Activated T-cell treated with anti-CD3 and anti-CD28 coated beads, Interleukin-2, amount 50 U/mL, for 24 hours (primary cell): ENCODE results near the gene PLIN5.

Experiments
- DNase-seq: peaks from one replicate; pipeline ENCODE4 v3.0.0-alpha.2; 2020
- H3K27ac Mint-ChIP-seq: 2 replicates; pipeline ENCODE4 v1.8.0; 2020; ENCODE audit warnings: mild to moderate bottlenecking, mixed read lengths
- H3K27me3 Mint-ChIP-seq: 2 replicates; pipeline ENCODE4 v1.8.0; 2020; ENCODE audit warnings: mixed read lengths
- H3K36me3 Mint-ChIP-seq: 2 replicates; pipeline ENCODE4 v1.8.0; 2020; ENCODE audit warnings: low read depth, mixed read lengths
- H3K4me1 Mint-ChIP-seq: 2 replicates; pipeline ENCODE4 v1.8.0; 2020; ENCODE audit warnings: low read depth, mixed read lengths
- H3K4me3 Mint-ChIP-seq: 2 replicates; pipeline ENCODE4 v1.8.0; 2020; ENCODE audit warnings: mild to moderate bottlenecking, moderate library complexity, mixed read lengths
- H3K9me3 Mint-ChIP-seq: 2 replicates; pipeline ENCODE4 v1.8.0; 2020; ENCODE audit warnings: mixed read lengths

PLIN5 gene

DNA sequence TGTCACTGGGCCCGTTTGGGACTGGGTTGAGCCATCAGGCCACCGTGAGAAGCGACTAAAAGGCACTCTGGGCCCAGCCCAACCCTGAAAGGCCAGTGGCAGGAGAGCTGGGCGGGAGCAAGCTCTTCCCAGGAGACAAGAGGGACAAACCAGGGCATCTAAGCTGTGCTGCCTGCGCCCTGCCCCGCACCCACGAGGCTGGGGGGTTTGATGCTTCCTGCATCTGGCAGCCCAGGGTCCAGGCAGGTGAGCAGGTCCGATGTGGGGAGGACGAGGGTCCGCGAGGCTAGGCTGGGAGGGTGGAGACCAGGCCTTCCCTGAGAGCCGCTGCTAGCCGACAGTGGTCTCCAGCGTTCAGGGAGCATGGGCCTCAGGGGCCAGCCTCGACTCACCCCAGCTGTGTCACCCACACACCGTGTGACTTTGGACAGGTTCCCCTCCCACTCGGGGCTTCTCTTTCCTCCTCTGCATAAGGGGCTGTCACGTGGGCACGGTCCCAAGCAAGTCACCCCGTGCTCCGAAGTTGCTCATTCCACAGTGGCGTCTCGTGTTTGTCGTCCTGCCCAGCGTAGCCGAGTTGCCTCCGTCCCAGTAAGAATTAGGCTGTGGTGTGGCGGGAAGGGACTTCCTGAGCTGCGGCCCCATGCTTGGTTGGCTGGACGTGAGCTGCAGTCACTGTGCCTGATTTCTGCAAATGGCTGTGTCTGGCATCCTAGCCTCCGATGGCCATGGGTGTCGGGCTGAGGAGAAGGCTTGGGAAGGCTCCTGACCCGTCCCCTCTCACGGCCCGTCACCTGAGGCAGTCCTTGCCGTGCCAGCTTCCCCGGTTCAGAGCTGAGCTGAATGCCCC is 32.5 kb downstream of the PLIN5 start:
- peaks cover 8% of the 10 kb centered on the region for H3K4me1 Mint-ChIP-seq

DNA sequence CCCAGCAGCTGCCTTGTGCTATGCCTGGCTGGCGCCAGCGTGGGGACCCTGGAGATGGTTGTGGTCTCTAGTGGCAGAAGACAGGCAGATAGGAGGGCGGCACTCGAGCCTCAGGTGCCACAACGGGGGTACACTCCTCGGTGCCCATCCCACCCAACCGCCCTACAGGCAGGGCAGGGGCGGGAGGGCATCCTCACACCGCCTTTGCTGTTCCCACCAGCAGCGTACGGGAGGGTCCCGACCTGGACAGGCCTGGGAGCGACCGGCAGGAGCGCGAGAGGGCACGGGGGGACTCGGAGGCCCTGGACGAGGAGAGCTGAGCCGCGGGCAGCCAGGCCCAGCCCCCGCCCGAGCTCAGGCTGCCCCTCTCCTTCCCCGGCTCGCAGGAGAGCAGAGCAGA is 33.3 kb downstream of the PLIN5 start:
- Mint-ChIP-seq H3K4me3 (no peak overlapping the region), H3K27me3 (no peaks in the 10 kb centered on the region), H3K9me3 (no peaks in the 10 kb centered on the region), H3K36me3 (peaks cover 57% of the 10 kb centered on the region), H3K27ac (no peak overlapping the region), H3K4me1 (peaks cover 6% of the 10 kb centered on the region)
- no peak for DNase-seq

More for the DNA sequence above, 32.5 kb downstream of the PLIN5 start:
- no peak for DNase-seq
- Mint-ChIP-seq H3K9me3 (no peaks in the 10 kb centered on the region), H3K27me3 (no peaks in the 10 kb centered on the region), H3K27ac (no peak overlapping the region), H3K36me3 (peaks cover 54% of the 10 kb centered on the region), H3K4me3 (no peak overlapping the region)

DNA sequence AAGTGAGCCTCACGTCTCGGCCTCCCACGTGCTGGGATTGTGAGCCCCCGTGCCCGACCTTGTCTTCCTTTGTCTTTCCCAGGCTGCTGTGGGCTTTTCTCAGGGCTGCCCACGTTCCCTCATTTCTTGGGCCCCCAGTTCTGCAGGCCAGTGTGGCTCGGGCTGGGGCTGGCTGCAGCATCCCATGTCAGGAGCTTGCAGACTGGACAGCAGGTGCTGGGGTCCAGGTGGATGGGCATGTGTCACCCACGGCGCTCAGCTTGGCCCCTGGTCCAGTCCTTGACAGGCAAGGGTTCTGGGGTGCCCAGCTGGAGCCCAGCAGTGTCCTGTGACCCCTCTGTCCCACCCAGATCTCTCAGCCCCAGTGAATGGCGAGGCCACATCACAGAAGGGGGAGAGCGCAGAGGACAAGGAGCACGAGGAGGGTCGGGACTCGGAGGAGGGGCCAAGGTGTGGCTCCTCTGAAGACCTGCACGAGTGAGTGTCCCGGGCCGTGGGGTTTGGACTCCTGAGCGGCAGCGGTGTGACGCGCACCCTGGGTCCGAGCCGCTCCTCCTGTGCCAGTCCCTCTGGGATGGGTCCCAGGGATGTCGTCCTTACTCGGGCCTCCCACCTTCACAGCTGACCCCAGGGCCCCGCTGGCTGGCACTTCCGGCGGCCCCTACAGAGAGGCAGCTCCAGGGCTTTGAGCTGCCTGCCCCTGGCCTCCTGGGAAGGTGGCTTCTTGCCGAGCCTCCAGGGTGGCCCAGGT is 34.0 kb downstream of the PLIN5 start:
- H3K36me3 Mint-ChIP-seq: peaks cover 57% of the 10 kb centered on the region
- no peak for DNase-seq
- H3K4me1 Mint-ChIP-seq: no peaks in the 10 kb centered on the region
- no peak overlapping the region for H3K27ac Mint-ChIP-seq
- no peaks in the 10 kb centered on the region for H3K27me3 Mint-ChIP-seq
- H3K4me3 Mint-ChIP-seq: no peak overlapping the region
- no peaks in the 10 kb centered on the region for H3K9me3 Mint-ChIP-seq

DNA sequence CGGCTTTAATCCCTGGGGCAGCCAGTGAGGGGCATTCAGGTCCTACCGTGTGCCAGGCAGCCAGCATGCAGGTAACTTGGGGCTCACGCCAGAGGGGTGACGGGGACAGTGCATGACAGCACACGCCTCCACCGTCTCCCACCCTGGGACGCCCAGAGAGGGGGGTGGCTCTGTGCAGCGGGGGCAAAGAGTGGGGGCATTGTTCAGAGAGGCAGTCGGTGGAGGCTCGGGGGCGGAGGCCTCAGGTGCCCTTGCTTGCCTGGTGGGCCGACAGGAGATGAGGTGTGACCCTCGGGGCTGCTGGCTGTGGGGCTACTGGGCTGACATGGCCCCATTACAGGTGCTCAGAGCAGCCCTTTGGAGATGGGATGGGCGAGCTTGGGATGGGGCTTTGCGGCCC is 35.2 kb downstream of the PLIN5 start:
- no peaks in the 10 kb centered on the region for H3K27me3 Mint-ChIP-seq
- no peaks in the 10 kb centered on the region for H3K4me1 Mint-ChIP-seq
- no peak overlapping the region for H3K27ac Mint-ChIP-seq
- peaks cover 57% of the 10 kb centered on the region for H3K36me3 Mint-ChIP-seq
- H3K4me3 Mint-ChIP-seq: no peak overlapping the region
- no peak for DNase-seq
- H3K9me3 Mint-ChIP-seq: no peaks in the 10 kb centered on the region

DNA sequence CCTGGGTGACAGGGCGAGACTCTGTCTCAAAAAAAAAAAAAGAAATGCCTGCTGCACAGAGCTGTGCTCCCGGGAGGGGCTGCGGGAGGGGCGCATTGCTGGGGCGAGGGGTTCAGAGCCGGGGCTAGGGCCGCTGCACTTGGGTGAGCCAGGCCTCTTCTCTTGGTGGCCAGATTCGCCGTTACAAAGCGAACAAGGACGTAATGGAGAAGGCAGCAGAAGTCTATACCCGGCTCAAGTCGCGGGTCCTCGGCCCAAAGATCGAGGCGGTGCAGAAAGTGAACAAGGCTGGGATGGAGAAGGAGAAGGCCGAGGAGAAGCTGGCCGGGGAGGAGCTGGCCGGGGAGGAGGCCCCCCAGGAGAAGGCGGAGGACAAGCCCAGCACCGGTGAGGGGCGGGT is 35.7 kb downstream of the PLIN5 start:
- Mint-ChIP-seq H3K4me1 (no peaks in the 10 kb centered on the region), H3K9me3 (no peaks in the 10 kb centered on the region), H3K36me3 (peaks cover 61% of the 10 kb centered on the region), H3K27me3 (no peaks in the 10 kb centered on the region), H3K27ac (no peak overlapping the region), H3K4me3 (no peak overlapping the region)
- DNase-seq: no peak

DNA sequence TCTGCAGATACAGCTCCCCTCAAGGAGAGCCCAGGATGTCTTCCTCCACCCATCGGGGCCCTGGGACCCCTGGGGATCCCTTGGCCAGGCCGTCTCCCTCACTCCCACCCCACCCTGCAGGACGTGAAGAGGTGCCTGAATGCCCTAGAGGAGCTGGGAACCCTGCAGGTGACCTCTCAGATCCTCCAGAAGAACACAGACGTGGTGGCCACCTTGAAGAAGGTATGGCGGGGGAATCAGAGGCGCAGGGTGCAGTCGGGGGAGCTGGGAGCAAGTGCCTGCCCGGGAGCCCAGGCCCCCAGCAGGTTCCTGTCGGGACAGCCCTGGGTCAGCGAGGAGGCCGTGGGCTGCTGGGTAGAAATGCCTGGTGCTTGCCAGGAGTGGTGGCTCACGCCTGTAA is 36.3 kb downstream of the PLIN5 start:
- no peak overlapping the region for H3K27ac Mint-ChIP-seq
- H3K9me3 Mint-ChIP-seq: no peaks in the 10 kb centered on the region
- H3K4me1 Mint-ChIP-seq: no peaks in the 10 kb centered on the region
- H3K27me3 Mint-ChIP-seq: no peaks in the 10 kb centered on the region
- no peak for DNase-seq
- H3K4me3 Mint-ChIP-seq: no peak overlapping the region
- H3K36me3 Mint-ChIP-seq: peaks cover 61% of the 10 kb centered on the region

DNA sequence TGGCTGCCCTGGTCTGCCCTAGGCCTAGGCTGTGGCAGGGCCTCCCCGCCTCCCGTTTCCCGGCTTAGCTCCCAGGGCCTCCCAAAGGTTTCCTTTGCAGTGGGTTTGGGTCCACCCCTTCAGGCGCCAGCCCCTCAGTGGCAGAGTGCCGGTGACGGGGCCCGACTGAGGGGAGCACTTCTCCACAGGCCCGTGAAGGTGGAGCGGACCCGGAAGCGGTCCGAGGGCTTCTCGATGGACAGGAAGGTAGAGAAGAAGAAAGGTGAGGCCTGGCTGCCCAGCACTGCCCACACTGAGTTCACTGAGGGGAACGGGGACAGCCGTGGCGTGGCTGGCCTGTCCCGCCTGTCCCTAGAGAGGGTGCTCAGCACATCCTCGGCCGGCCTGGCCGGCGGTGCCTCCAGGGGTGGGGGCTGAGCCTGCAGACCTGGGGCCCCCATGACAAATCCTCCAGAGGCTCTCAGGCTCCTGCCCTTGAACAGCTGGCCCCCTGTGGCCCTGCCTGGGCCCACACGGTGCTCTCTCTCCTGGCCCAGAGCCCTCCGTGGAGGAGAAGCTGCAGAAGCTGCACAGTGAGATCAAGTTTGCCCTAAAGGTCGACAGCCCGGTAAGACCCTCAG is 37.1 kb downstream of the PLIN5 start:
- no peak for DNase-seq
- Mint-ChIP-seq H3K4me3 (no peak overlapping the region), H3K27ac (no peak overlapping the region), H3K36me3 (peaks cover 61% of the 10 kb centered on the region), H3K4me1 (no peaks in the 10 kb centered on the region), H3K9me3 (no peaks in the 10 kb centered on the region), H3K27me3 (no peaks in the 10 kb centered on the region)

DNA sequence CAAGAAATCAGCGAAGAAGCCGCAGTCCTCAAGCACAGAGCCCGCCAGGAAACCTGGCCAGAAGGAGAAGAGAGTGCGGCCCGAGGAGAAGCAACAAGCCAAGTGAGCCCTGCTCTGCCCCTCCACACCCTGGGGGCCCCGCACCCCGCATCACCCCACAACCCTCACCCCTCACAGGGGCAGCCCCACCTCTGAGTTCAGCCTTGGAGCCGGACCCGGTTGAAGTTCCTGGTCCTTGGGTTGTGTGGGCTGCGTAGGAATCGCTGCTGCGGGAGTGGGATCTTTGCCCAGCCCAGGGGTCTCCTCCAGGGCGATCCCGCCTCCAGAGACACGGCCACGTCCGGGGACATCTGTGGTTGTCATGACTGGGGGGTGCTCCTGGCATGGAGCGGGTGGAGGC is 38.7 kb downstream of the PLIN5 start:
- H3K4me1 Mint-ChIP-seq: no peaks in the 10 kb centered on the region
- H3K4me3 Mint-ChIP-seq: no peak overlapping the region
- H3K9me3 Mint-ChIP-seq: no peaks in the 10 kb centered on the region
- DNase-seq: no peak
- H3K36me3 Mint-ChIP-seq: peaks cover 53% of the 10 kb centered on the region
- H3K27ac Mint-ChIP-seq: no peak overlapping the region
- H3K27me3 Mint-ChIP-seq: no peaks in the 10 kb centered on the region

DNA sequence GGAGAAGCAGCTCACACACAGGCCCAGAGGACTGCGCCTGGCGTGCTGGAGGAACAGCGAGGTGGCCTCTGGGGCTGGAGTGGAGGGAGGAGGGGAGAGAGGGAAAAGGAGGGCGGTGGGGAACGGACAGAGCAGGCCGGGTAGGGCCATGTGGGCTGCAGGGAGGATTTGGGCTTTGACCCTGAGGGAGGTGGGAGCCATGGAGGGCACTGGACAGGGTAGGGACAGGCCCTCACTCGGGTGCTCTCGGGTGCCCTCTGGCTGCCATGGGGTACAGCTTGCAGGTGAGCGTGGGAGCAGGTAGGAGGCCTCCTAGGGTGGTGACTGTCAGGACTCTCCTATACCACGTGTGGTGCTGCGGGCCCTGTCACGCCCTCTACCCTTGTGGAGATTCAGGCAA is 39.6 kb downstream of the PLIN5 start:
- DNase-seq: no peak
- H3K27ac Mint-ChIP-seq: no peak overlapping the region
- H3K36me3 Mint-ChIP-seq: peaks cover 52% of the 10 kb centered on the region
- H3K4me3 Mint-ChIP-seq: no peak overlapping the region
- no peaks in the 10 kb centered on the region for H3K27me3 Mint-ChIP-seq
- H3K9me3 Mint-ChIP-seq: no peaks in the 10 kb centered on the region
- H3K4me1 Mint-ChIP-seq: no peaks in the 10 kb centered on the region

DNA sequence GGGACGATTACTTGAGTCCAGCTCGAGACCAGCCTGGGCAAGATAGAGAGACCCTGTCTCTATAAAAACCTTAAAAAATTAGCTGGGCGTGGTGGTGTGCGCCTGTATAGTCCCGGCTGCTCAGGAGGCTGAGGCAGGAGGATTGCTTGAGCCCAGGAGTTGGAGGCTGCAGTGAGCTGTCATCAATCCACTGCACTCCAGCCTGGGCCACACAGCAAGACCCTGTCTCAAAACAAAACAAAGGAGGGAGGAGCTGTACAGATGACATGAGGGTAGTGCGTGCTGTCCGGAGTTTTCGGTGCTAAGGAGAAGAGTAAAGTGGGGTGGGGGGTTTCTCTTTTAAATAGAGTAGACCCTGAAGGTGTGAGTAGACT is 40.3 kb downstream of the PLIN5 start:
- Mint-ChIP-seq H3K4me1 (no peaks in the 10 kb centered on the region), H3K27me3 (no peaks in the 10 kb centered on the region), H3K36me3 (peaks cover 53% of the 10 kb centered on the region), H3K4me3 (no peak overlapping the region), H3K27ac (no peak overlapping the region), H3K9me3 (no peaks in the 10 kb centered on the region)
- DNase-seq: no peak

DNA sequence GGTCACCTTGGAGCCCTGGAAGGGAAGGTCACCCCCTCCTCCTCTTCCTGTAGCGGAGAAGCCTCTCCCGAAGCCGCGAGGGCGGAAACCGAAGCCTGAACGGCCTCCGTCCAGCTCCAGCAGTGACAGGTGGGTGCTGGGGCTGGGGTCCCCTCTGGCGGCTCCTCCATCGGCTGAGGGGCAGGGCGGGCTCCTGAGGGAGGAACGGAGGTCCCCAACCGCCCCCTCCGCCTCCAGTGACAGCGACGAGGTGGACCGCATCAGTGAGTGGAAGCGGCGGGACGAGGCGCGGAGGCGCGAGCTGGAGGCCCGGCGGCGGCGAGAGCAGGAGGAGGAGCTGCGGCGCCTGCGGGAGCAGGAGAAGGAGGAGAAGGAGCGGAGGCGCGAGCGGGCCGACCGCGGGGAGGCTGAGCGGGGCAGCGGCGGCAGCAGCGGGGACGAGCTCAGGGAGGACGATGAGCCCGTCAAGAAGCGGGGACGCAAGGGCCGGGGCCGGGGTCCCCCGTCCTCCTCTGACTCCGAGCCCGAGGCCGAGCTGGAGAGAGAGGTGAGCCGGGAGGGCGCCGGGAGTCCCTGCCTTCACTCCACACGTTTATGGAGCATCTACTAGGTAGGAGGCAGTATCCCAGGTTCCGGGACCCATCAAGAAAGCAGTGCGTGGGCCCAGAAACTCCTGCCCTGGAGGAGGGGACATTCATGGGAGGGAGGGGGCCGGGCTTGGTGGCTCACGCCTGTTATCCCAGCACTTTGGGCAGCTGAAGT is 40.9 kb downstream of the PLIN5 start:
- no peaks in the 10 kb centered on the region for H3K27me3 Mint-ChIP-seq
- H3K9me3 Mint-ChIP-seq: no peaks in the 10 kb centered on the region
- no peak overlapping the region for H3K4me3 Mint-ChIP-seq
- no peak overlapping the region for H3K27ac Mint-ChIP-seq
- no peaks in the 10 kb centered on the region for H3K4me1 Mint-ChIP-seq
- peaks cover 53% of the 10 kb centered on the region for H3K36me3 Mint-ChIP-seq
- DNase-seq: no peak

DNA sequence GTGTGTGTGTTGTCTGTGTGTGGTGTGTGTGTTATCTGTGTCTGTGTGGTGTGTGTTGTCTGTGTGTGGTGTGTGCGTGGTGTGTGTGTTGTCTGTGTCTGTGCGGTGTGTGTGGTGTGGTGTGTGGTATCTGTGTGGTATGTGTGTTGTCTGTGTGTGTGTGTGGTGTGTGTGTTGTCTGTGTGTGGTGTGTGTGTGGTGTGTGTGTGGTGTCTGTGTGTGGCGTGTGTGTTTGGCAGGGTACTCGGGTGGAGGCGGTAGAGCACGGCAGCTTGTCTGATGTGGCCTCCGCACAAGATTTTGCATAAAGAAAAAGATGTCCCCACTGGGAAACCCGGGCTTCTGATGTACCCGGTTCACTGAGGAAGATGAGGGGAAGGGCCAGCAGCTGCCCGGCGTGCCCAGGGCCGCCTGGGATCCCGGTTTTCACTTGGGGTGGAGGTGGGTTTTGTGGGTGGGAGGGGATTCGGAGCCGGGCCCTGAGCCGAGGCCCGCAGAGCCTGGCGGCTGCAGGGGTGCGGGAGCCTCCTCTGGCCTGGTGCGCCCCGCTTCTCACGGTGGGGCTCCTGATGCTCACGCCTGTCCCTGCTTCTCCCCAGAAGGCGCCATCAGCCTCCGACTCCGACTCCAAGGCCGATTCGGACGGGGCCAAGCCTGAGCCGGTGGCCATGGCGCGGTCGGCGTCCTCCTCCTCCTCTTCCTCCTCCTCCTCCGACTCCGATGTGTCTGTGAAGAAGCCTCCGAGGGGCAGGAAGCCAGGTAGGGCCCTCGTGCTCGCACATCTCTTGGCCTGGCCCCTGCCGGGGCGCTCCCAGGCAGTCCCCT is 41.7 kb downstream of the PLIN5 start:
- Mint-ChIP-seq H3K27ac (no peak overlapping the region), H3K4me1 (no peaks in the 10 kb centered on the region), H3K36me3 (peaks cover 53% of the 10 kb centered on the region), H3K4me3 (no peak overlapping the region), H3K9me3 (no peaks in the 10 kb centered on the region), H3K27me3 (no peaks in the 10 kb centered on the region)
- DNase-seq: no peak

DNA sequence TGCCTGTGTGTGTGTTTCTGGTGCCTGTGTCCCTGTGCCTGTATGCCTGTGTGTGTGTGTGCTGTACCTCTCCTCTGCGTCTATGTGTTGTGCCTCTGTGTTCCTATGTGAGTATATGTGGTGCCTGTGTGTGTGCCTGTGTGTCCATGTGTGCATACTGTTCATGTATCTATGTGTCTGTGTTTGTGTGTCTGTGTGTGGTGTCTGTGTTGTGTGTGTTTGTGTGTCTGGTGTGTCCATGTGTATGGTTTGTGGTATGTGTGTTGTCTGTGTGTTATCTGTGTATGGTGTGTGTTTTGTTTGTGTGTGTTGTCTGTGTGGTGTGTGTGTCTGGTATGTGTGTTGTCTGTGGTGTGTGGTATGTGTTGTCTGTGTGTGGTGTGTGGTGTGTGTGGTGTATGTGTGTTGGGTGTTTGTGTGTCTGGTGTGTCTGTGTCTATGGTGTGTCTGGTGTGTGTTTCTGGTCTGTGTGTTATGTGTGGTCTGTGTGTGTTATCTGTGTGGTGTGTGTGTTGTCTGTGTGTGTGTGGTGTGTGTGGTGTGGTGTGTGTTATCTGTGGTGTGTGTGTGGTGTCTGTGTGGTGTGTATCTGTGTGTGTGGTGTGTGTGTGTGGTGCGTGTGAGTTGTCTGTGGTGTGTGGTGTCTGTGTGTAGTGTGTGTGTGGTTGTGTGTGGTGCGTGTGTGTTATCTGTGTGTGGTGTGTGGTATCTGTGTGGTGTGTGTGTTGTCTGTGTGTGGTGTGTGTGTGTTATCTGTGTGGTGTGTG is 42.5 kb downstream of the PLIN5 start:
- Mint-ChIP-seq H3K4me1 (no peaks in the 10 kb centered on the region), H3K4me3 (no peak overlapping the region), H3K36me3 (peaks cover 50% of the 10 kb centered on the region), H3K27me3 (no peaks in the 10 kb centered on the region), H3K9me3 (no peaks in the 10 kb centered on the region), H3K27ac (no peak overlapping the region)
- no peak for DNase-seq
